ENCODE measurements around the gene SNX33.
"Not testable (repeated sequence)": the region's sequence is repeated elsewhere in the genome, so short reads cannot be mapped to it uniquely, and the experiment has no call there.

SNX33 gene

DNA sequence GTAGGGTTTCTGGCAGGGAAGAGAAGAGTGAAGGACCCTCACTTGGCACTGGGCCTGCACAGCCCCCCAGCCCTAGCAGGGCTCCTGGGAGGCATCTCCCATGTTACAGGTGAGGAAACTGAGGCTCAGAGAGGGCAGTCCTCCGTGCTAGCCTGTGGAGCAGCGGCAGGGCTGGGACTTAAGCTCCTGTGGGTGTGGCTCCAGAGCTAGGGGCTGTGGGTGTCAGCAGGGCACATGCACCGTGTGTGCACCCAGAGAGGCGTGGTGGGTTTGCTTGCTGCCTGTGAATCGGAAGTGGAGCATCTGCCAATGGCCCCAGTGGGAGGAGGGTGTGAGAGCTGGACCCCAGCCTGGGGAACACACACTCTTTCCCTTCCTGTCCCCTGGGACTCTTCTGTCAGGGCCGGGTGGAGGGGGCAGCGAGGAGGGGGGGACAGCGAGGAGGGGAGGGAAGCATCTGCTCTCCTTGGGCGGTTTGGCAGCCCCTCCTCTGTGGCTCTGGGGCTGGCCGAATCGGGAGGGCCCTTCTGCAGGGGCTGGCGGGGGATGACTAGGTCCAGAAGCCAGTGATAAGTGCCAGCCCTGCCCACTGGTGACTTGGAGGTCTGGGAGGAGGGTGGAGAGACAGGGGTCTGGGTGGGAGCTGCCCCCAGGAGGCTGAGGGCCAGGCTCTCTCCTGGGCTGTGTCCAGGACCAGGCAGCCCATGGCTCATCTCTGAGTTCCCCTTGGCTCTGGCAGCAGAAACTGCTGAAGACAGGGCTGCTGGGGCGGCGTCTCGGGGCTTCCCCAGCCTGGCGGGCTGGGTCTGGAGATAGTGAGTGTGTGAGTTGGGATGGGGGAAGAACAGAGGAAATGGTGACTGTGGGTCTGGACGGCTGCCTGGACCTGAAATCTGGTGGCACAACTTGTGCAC lies 52.5 kb downstream of the SNX33 start:
- not testable (repeated sequence) for DNase-seq (ENCODE audit: low read depth, low spot score)

DNA sequence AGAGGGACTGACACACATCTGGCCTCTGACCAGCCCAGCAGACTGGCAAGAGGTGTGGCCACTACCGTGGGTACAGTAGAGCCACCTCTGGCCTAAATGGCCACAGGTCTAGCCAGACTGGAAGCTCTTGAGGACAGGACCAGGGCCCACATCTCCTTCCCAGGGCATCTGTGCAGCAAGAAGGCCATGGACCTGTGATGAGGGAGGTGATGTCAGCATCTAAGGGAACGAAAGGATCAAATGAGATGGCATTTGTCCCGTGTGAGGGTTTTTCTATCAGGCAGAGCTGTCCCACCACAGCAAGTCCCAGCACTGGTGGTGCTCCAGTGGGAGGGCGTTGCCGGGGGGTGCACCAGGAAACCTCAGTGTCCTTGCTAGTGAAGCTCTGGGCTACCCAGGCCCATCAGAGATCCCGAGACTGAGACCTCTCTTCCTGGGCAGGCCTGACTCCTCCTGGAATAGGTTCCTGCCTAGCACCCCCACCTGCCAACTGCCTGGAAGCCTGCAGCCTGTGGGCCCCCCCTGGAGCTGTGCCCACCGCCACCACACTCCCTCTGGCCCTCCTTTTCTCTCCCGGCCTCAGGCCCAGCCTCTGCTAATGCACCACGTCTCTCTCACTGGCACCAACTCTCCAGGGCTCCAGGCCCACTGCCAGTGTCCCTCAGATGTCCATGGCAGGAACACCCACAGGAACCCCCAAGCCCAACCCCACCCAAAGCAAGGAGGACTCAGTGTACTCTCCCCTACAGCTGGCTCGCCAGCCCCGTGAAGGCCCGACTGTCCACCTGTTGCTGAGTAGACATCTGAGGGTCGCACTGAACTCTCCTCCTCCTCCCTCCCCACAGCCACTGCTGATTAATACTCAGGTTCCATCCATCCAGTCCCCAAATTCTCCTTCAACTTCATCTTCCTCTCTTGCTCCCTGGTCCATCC lies 53.6 kb downstream of the SNX33 start:
- DNase-seq (ENCODE audit: low read depth, low spot score), result not testable (repeated sequence)

DNA sequence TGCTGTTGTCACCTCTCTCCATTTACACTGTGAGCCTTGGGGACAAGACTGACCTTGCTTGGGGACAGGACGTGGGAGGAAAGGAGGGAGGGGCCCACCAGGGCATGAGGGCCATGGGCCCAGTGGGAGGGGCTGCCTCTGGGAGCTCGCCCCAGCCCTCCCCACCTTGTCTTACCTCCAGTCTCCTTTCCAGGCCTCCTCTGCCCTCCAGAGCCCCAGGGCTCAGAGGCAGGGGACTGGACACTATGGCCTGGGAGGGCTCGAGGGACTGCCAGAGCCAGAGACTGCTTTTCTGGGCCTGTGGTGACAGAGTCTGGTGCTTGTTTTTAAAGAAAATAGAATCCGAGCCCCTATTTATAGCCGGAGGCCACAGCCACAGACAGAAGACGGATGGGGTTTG lies 54.7 kb downstream of the SNX33 start:
- DNase-seq (ENCODE audit: low read depth, low spot score), result no peak

DNA sequence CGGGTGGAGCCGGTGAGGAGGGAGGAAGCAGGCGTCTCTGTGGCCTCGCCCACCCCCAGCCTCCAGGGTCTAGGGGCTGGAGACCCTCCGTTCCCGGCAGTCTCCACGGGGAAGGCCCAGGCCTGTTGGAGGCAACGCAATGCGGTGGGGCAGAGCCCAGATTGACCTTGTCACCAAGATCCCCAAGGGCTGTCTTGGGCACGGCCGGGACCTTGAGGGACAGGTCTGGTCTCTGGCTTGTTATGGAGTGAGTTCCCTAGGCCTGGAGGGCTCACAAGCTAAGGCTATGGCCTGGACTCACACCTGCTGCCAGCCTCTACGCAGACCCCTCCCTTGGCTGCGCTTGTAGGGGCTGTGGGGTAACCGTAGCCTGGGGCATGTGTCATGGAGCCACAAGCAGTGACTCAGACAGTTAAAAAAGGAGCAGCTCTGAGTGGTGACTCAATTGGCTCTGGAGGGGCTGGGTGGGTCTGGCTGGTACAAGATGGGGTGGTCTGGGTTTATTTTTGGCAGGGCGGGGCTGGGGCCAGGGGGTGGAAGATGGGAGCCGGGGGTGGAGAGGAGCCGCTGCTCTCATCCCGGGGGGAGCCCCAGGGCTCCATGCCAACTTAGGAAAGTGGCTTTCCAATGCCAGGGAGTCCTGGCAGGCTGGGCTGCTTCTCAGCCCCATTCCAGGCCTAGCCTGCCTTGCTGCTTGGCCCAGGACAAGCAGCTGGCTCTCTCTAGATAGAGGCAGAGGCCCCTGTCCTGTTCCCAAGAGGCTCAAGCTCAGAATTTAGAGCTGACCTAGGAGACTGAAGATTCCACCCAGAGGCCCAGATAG lies 55.9 kb downstream of the SNX33 start:
- not testable (repeated sequence) for DNase-seq (ENCODE audit: low read depth, low spot score)

DNA sequence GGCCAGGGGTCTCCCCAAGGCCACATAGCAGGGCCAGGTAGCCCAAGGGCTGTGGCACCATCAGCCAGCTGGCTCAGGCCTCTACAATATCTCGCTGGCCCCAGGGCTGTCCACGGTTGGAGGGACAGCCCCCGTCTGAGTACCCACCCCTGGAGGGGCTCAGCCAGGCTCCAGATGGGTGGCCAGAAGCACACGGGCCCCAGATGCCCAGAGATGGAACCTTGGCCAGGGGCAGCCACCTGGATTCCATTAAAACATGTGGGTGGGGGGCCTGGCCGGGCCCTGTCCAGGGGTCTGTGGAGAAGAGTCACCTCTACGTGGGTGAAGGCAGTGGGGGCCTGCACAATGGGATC lies 56.5 kb downstream of the SNX33 start:
- no peak for DNase-seq (ENCODE audit: low read depth, low spot score)

DNA sequence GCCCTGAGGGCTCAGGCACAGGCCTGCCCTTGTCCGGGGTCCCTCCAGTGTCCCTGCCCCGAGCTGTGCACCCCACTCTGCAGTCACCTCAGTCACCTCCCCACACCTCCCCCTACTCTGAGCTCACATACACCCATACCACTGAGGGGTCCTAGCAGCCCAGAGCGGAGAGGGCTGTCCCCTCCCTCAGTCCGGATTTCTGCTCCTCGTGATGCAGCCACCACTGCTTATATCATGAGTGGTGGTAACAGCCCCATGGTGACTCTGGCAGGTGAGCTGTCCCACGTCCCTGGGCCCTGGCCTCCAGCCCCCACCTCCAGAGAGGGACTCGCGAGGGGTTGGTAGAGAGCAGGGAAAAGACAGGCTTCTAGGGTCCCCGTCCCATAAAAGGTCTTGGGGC lies 56.9 kb downstream of the SNX33 start:
- DNase-seq (ENCODE audit: low read depth, low spot score), result no peak

DNA sequence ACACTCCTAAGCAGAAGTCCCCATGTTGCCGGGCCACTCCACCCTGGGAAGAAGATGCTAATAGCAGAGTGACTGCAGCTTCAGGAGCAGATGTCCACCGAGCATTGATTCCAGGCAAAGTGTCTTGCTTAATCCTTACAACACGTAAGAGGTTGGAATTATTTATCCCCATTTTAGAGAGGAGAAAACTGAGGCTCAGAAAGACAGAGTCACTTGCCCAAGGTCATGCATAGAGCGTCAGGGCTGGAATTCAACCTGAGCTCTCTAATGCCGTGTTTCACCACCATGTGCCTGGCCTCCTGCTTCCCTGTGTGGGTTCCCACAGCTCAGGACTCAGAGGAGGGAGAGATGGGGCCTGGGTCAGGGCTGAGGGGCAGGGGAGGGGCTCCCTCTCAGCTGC lies 57.7 kb downstream of the SNX33 start:
- not testable (repeated sequence) for DNase-seq (ENCODE audit: low read depth, low spot score)

DNA sequence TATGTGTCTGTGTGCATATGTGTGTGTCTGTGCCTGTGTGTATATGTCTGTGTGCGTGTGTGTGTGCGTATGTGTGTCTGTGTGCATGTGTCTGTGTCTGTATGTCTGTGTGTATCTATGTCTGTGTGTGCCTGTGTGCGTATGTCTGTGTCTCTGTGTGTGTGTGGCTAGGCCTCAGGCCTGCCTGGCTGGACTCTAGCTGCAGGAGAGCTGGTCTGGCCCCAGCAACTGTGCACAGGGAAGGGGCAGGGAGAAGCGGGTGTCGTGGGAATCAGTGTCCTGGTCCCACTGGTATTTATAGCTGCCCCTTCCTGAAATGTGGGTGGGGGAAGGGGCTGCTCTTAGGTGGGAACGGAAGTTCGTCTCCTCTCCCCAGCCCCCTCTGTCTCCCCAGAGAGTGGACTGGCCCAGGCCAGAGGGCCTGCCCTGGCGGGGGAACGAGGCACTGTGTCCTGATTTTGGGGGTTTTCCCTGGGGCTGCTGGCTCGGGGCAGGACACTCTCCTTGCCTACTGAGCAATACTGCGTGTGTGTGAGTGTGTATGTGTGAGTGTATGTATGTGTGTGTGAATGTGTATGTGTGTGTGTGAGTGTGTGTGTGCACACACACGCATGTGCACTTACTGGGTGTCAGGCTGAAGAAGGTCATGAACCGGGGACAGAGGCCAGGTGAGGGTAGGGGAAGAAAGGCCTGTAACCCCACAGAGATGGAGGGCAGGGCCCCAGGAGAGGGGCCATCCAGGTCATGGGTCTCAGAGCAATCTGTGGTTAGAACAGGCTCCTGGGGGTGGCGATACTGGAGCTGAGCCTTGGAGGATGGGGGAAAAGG lies 58.4 kb downstream of the SNX33 start:
- no peak for DNase-seq (ENCODE audit: low read depth, low spot score)

DNA sequence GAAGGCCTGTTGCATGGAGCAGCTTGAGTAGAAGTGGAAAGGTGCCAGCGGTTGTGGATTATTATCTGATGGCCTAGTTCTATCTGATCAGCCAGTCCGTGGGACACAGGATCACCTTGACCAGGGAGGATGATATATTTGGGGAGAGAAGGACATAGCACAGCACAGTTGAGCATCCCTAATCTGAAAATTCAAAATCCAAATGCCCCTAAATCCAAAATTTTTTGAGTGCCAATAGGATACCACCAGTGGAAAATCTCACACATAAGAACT lies 58.9 kb downstream of the SNX33 start:
- no peak for DNase-seq (ENCODE audit: low read depth, low spot score)

DNA sequence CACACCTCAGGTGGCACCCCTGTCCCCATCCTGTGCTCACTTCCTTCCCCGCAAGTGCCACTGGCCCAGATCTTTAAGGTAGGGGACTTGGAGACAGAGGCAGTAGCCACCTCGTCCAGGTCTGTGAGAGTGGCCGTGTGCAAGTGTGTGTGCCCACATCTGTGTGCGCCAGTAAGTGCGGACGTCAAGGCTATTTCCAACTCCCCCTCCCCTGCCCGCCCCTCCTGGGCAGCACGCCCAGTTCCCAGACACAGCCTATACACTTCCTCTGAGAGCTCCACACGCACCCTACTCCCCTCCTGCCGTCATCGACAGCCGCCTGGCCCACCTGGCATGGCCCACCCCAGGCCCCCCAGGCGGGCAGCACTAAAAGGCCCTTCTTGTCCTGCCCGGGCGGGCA lies 61.7 kb downstream of the SNX33 start:
- not testable (repeated sequence) for DNase-seq (ENCODE audit: low read depth, low spot score)

DNA sequence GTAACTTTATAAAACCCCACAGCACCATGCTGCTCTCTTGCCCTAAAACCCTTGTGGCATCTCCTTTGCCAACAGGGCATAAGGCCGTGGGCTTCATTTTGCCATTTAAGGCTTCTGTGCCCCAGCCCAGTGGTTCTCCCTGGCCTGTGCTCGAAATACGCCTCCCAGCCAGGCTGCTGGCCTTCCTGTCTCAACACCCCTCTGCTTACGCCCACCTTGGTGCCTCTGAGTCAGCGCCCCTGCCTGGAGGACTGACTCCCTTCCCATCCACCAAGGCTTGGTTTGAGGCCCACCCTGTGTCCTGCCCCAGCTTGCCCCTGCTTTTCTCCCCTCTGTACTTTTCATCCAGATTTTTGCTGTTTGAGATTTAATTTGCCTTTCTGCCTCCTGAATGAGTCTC lies 63.2 kb downstream of the SNX33 start:
- not testable (repeated sequence) for DNase-seq (ENCODE audit: low read depth, low spot score)

DNA sequence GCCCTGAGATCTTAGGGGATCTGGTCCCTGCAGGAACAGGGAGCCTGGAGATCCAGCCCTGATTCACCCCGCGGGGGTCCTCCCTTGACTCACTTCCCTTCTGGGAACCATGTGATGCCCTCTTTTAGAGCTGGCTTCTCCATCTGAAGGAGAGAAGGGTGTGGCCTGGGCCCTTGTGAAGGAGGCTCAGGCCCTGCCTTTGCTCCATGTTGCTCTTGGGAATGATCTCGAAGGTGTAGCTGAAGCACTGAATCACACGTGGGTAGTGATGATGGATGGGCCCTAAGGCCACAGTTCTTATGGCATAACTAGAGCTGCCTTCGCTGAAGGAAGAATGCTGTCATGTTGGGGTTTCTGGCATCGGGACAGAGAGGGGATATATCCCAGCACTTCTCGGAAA lies 63.8 kb downstream of the SNX33 start:
- DNase-seq (ENCODE audit: low read depth, low spot score), result not testable (repeated sequence)
